ENCODE measurements around the gene WDR7.
"Not testable (repeated sequence)": the region's sequence is repeated elsewhere in the genome, so short reads cannot be mapped to it uniquely, and the experiment has no call there.

The WDR7 gene

DNA sequence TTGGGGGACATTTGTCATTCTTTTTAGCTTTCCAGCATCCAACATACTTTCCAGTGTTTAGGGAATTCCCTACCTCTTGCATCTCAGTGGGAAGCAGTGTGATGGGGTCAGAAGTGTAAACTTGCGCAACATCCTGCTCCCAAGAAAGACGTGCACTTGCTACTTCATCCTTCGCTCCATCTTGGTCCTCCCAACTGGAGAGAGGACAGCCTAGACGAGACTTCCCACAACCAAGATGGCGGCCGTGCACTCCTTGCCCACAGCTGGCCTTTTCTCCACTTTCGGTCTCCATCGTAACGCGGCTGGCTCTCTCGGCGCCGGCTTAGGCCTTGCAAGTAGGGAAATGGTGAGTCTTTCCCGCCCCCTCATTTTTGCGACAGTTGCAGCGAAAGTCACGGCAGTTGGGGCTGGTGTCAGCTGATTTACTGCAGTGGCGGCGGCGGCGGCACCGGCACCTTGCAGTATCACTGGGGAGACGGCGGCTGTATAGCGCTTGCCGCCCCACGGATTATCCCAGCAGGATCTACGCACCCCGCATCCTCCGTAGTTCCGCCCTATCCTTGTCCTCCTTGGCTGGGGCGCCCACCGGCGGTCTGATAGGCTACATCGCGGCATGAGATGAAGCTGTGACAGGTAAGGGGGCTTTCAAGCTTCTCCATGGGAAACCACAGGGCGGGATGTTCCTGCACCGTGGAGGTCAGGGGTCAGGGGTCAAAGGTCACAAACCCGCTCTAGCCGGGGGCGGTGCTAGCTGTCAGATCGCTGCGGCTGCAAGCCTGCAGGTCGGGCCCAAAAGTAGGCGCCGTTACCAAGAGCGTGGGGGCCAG lies at the start of gene WDR7:
WDR7 (plus strand) TSS at position 416 of the 827 bp plus-strand sequence. CDS start 21,157 bp downstream, outside the sequence.
- peak; percentile 98 for DNase-seq

DNA sequence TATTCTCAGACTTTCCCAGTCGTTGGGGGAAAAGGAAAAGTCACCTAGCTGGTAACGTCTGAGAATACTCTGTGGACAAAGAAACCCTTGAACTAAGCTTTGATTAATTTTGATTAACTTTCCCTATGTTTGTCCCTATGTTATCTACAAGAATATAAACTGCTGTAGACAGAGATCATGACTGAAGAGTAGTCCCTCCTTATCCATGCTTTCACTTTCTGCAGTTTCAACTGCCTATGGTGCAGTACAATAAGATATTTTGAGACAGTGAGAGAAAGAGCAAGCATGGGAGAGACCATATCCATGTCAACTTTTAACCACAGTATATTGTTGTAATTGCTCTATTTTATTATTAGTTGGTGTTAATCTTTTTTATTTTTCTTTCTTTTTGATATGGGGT lies 44.5 kb upstream of the WDR7 start:
- no peak for DNase-seq

DNA sequence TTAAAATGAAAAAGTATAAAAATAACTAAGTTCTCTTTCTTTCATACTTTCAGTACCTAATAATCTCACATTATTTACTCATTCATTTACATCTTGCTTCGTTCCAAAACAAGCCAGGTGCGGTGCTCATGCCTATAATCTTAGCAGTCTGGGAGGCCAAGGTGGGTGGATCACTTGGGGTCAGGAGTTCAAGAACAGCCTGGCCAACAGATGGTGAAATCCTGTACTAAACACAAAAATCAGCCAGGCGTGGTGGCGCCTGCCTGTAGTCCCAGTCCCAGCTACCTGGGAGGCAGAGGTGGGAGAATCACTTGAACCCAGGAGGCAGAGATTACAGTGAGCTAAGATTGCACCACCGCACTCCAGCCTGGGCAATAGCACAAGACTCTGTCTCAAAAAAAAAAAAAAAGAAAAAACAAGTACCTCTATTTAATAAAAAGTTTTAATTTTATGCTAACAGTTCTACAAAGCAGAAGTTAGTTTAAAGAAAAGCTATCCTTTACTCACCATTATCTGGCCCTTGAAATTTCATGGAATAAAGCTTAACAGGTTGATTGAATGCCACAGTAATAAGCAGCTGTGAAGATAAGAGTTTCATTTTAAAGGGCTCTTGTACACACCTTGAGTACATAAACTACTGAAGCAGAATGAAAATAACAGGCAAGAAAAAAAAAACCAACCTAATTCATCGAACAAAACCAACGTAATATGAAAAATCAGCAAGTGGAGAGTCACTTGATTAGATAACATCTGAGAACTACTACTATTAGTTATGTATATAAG lies 35.2 kb upstream of the WDR7 start:
- no peak for DNase-seq

DNA sequence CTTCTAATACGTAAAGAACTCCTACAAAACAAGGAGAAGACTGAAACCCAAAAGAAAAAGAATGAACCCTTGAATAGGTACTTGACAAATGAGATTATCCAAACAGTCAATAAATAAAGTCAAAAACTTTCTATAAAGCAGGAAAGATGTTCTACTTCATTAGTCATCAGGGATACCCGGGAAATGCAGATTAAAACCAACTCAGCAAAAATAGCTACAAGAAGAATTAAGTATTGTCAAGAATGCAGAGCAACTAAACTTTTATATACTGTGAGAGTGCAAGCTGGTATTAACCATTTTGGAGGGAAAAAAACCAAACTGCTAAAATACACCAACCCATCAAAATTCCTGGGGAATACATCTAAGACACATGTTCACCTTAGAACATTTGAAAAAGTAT lies 23.2 kb upstream of the WDR7 start:
- DNase-seq = no peak

DNA sequence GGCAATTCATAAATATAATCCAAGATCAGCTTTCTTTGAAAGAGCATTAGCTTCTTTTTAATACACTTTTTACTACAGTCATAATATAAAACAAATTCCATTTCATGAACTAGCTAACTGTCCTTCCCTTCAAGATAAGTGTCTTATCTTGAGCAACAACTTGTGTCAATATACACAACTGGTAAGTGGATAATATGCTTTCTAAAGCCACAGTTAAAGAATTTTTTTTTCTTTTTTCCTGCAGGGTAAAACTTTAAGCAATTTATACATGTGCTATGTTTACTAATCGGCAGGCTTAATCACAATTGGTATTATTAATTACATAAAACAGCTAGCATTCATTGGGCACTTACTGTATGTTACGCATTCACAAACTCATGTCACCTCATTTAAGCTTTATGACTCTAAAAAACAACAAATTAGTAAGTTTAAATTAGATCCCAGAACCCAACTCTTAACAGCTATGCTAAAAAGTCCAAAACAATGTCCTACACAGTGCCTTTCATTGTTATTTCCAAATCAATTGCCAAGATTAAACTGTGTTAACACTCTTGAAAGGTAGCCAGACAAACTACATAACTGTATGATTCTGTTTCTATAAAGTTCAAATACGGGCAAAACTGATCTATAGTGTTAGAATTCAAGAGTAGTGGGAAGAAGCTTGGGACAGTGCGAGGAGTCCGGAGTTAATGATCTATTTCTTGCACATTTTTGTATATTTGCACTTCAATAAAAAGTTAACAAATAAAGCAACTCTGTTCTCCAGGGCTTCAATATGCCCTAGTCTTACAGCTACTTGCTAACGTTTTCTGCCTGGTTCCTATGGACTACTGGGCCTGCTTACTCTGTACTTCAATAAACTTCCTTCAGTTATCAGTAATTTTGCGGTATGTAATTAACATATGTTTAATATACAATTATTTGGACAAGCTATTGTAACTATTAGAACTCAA lies 18.8 kb upstream of the WDR7 start:
- DNase-seq = no peak

GRCh38 chr18:56635007-56635406 lies 16.2 kb upstream of the WDR7 start:
- no peak for DNase-seq

DNA sequence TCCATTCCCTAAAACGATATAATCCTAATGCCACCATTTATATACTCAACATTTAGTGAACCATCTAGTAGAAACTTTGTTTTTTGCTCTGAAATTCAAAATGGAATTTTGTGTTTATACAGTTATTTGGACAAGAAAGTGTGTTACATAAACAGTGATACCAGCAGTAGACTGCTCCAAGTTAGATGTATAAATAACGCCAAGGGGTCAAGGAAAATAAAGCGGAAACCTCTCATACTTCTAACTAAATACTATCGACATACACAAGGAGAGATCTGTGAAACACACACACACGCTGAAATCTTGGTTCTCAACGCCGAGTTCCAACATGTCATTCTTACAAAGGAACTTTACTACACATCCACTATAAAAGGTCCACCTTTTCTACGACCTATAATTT lies 14.0 kb upstream of the WDR7 start:
- no peak for DNase-seq

DNA sequence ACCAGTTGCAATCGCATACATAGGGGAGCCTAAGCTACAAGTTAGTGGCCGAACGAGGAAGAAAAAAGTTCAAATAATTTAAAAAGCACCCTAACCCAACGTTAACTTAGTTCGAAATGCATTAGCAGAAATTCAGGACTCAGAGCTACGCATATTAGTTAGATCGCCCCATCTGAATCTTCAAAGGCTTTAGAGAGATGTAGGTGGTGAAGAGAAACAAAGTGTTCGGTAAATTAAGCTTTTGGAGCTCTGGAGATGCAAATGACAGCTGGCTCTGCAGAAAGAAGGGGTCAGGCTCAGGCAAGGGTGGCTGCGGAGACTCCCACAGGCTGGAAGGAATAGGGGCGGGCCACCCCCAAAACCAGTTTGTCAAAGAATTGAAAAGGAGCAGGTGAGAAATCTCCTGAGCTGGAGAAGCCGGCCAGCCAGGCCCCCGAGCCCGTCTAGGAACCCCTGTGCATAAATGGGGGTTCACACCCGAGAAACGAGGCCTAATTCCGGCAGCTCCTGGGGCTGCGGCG lies 13.4 kb upstream of the WDR7 start:
- DNase-seq = no peak

DNA sequence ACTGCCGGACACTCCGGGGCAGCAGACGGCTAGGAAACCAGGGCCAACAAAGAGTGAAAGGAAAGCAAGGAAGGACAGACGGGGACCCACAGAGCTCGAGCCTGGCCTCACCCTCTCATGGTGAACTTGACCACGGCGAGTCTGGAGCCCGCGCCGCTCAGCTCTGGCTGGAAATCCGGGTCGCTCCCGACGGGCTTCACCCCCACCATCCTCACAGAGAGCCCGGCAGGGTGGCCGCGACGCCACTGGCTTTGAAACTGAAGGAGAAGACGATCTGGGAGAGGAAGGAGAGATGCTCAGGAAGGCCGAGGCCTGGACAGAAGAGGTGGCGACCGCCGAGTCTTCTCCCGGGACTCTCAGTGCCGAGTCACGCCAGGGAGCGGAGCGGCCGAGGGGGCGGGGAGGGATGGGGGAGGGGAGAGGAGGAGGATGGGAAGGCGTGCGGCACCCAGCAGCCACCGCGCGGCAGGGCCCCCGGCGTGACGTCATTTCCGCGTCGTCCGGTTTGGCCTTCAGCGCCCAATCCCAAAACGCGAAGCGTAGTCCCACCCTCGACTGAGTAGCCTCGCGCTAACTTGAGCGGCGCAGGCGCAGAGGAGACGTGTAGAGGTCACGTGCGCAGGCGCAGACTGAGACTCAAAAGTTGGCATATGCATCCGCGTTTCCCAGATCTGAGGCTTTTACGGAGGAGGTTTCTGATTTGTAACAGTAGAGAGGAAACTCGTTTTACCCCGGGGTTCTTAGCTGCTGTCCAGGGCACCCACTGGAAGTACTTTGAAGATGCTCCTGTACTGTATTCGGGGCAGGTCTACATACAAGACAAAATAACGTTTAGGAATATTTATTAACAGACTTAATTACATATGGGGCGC lies 12.7 kb upstream of the WDR7 start, which contains the start of gene TXNL1:
TXNL1 (minus strand) TSS at position 361 of the 872 bp plus-strand sequence; CDS start at position 209, 152 bp downstream.
- peak; percentile 99 for DNase-seq

- no peak for DNase-seq
Measured at GRCh38 chr18:56639104-56639381, 12.1 kb upstream of the WDR7 start.

DNA sequence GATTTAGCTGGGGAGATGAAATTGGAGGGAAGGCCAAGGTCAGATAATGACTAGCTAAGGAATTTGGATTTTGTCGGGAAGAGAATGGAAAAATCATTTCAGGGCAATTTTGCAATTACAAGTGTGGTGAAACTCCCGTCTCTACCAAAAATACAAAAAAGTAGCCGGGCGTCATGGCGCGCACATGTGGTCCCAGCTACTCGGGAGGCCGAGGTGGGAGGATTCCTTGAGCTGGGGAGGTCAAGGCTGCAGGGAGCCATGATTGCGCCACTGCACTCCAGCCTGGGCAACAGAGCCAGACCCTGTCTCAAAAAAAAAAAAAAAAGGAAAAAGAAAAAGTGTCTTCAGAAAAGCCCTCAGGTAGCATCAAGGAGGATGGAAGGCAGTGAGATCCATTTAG lies 11.6 kb upstream of the WDR7 start:
- no peak for DNase-seq

DNA sequence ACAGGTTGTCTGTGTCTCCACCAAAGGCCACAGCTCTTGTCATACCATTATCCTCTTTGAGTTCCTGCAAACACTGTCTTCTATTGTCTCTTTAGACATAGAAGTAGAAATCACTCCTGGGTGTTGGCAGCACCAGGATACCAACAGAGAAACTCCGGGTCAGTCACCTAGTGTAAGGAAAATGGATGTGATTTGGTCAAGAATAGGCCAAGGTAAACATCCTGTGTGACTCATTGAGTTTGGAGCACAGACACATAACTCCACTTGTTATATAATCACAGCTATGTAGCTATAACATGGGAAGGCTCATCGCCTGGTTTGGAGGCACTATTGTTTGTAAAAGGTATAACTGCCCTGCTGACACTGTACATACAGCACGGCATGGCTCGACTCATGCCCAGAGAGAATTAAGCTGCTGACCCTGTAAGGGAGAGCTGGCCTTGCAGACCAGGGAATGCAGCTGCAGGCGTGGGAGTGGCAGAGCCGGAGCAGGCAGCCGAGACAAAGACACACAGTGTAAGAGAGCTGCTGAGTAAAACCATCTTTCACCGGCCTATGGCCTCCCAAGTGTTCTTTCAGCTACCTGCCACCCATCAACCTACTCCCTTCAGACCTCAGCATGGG lies 9.3 kb upstream of the WDR7 start:
- DNase-seq = no peak

DNA sequence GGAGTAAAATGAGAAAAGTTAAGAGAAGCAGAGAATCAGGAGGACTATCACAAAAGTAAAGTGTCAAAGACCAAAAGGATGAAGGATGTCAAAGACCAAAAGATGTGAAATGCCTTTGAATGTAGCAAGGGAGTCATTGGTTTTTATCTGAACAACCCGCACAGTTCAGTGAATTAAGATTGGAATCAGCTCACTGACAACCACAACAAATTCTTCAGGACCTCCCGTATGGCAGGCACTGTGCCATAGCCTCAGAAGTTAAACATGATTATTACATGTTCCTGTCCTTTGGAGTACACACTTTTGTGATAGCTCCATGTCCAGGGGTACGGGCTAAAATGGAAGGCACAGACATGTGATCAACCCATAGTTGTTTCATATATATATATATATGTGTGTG lies 7.8 kb upstream of the WDR7 start:
- DNase-seq = no peak

GRCh38 chr18:56645415-56646016 lies 5.6 kb upstream of the WDR7 start:
- no peak for DNase-seq

- DNase-seq = no peak
Measured at GRCh38 chr18:56647071-56647470, 4.1 kb upstream of the WDR7 start.

GRCh38 chr18:56647951-56648893 lies 2.9 kb upstream of the WDR7 start:
- DNase-seq = no peak

DNA sequence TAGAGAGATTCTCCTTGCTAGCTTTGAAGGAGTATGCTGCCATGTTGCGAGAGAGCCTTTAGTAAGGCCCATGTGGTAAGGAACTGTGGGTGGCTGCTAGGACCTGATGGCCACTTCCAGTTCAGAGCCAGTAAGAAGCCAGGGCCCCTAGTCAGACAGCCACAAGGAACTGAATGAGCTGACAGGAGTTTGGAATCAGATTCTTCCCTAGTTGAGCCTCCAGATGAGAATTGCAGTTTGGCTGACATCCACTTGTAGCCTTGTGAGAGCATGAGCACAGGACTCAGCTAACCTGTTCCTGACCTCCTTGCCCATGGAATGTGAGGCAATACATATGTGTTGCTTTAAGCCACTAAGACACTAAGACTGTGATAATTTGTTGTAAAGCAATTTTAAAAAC lies 1.2 kb upstream of the WDR7 start:
- no peak for DNase-seq

GRCh38 chr18:56651771-56652092 lies 573 bp downstream of the WDR7 start:
- DNase-seq = no peak

- DNase-seq = no peak
Measured at GRCh38 chr18:56652802-56653201, 1.6 kb downstream of the WDR7 start.

- DNase-seq = not testable (repeated sequence)
Measured at GRCh38 chr18:56654280-56654679, 3.1 kb downstream of the WDR7 start.
